B cell (primary cell): ENCODE results near the gene ETS1. TPM values are rescaled to one million over a fixed set of nuclear protein-coding genes. Genes with fewer than 3 reads are reported as not detected.

ENCODE experiments used
- ATAC-seq: fragments of 200-7000 bp; cut with Tn5 transposase; one replicate; pipeline ENCODE4 v1.10.0; 2021; ENCODE audit warnings: low read depth, mild to moderate bottlenecking, moderate number of reproducible peaks, moderate library complexity
- CTCF ChIA-PET: fragments of 350-600 bp; sonication (Branson Sonifier 250); formaldehyde crosslinking; loops from one replicate; lab custom pipeline; 2021; ENCODE audit warnings: antibody characterized with exemption, inconsistent platforms; lab: Charles Lee
- POLR2A ChIA-PET: fragments of 350-600 bp; sonication (Branson Sonifier 250); formaldehyde crosslinking; loops from one replicate; lab custom pipeline; 2021; ENCODE audit warnings: antibody characterized with exemption; lab: Charles Lee
- DNase-seq: peaks from one replicate; pipeline ENCODE4 v3.0.0; 2013
- H2AFZ ChIP-seq: 2 replicates; pipeline ENCODE4 v1.6.1; 2012; ENCODE audit warnings: mild to moderate bottlenecking, low read depth, low read length; ENCODE audit not compliant: insufficient read depth, poor library complexity, severe bottlenecking
- H3K27ac ChIP-seq, 2 donors: 1 replicate in 1 of 2; 2 replicates in 1 of 2; pipeline ENCODE4 v1.5.1; 2012 to 2013; ENCODE audit warnings: low read length in 2 of 2, mild to moderate bottlenecking in 2 of 2, moderate library complexity in 1 of 2
- H3K27me3 ChIP-seq, 4 experiments: fragments of 200-600 bp in 1 of 4; sonication (generic) in 1 of 4; replicated peaks in 1 of 4; 1 replicate in 2 of 4; 2 replicates in 2 of 4; pipeline versions ENCODE4 v1.6.1 to v1.7.0; 2013 to 2016; ENCODE audit warnings: low read length in 3 of 4, mild to moderate bottlenecking in 2 of 4, mixed read lengths in 1 of 4, moderate library complexity in 1 of 4; ENCODE audit not compliant: insufficient read depth in 4 of 4, control insufficient read depth in 3 of 4; ENCODE audit errors: control extremely low read depth in 1 of 4
- H3K36me3 ChIP-seq, 2 experiments: replicated peaks in 1 of 2; 1 replicate in 1 of 2; 2 replicates in 1 of 2; pipeline versions ENCODE4 v1.6.1 to v1.7.1; 2013; ENCODE audit warnings: low read length in 1 of 2; ENCODE audit not compliant: insufficient read depth in 2 of 2, control insufficient read depth in 1 of 2; ENCODE audit errors: control extremely low read depth in 1 of 2, extremely low read depth in 1 of 2
- H3K4me1 ChIP-seq, 2 donors: fragments of 200-600 bp in 1 of 2; sonication (generic) in 1 of 2; 1 replicate in 1 of 2; 2 replicates in 1 of 2; pipeline versions ENCODE4 v1.5.1 to v1.6.1; 2013 to 2017; ENCODE audit warnings: low read length in 2 of 2; ENCODE audit not compliant: control insufficient read depth in 2 of 2, insufficient read depth in 2 of 2
- H3K4me2 ChIP-seq: replicated peaks from 2 replicates; pipeline ENCODE3; 2012; ENCODE audit warnings: mild to moderate bottlenecking, low read depth, low read length; ENCODE audit not compliant: poor library complexity, severe bottlenecking
- H3K4me3 ChIP-seq, 5 experiments: fragments of 200-600 bp in 1 of 5; sonication (generic) in 1 of 5; 1 replicate in 3 of 5; 2 replicates in 2 of 5; pipeline versions ENCODE4 v1.5.1 to v1.7.0; 2011 to 2016; ENCODE audit warnings: low read length in 4 of 5, mild to moderate bottlenecking in 4 of 5, low read depth in 2 of 5, control low read depth in 1 of 5, moderate library complexity in 1 of 5; ENCODE audit not compliant: insufficient read depth in 1 of 5; ENCODE audit errors: control extremely low read depth in 1 of 5, extremely low read depth in 1 of 5
- H3K79me2 ChIP-seq: fragments of 200-600 bp; sonication (generic); one replicate; pipeline ENCODE4 v1.6.0; 2016; ENCODE audit warnings: low read length; ENCODE audit not compliant: control insufficient read depth, insufficient read depth
- H3K9ac ChIP-seq: fragments of 200-600 bp; sonication (generic); 2 replicates; pipeline ENCODE4 v1.6.1; 2017; ENCODE audit warnings: mild to moderate bottlenecking, low read length, moderate library complexity
- H3K9me3 ChIP-seq, 3 donors: one replicate each; pipeline versions ENCODE4 v1.6.1 to v1.7.1; 2013; ENCODE audit warnings: low read length in 2 of 3; ENCODE audit not compliant: control insufficient read depth in 2 of 3, insufficient read depth in 1 of 3; ENCODE audit errors: control extremely low read depth in 1 of 3
- H4K20me1 ChIP-seq: 2 replicates; pipeline ENCODE4 v1.6.0; 2012; ENCODE audit warnings: mild to moderate bottlenecking, low read length; ENCODE audit not compliant: insufficient read depth, control insufficient read depth, poor library complexity, severe bottlenecking
- H3K27ac Mint-ChIP-seq: one replicate; pipeline ENCODE4 v1.8.0; 2021; ENCODE audit warnings: mixed read lengths
- H3K27me3 Mint-ChIP-seq: one replicate; pipeline ENCODE4 v1.8.0; 2021; ENCODE audit warnings: mixed read lengths
- H3K4me1 Mint-ChIP-seq: one replicate; pipeline ENCODE4 v1.8.0; 2021; ENCODE audit warnings: mixed read lengths
- H3K4me3 Mint-ChIP-seq: one replicate; pipeline ENCODE4 v1.8.0; 2021; ENCODE audit warnings: mixed read lengths
- H3K9me3 Mint-ChIP-seq: one replicate; pipeline ENCODE4 v1.8.0; 2022; ENCODE audit warnings: mixed read lengths; ENCODE audit not compliant: insufficient read depth
- EZH2 ChIP-seq: IDR thresholded peaks from 2 replicates; pipeline ENCODE4 v1.6.1; 2012; ENCODE audit warnings: borderline replicate concordance, low read depth, mild to moderate bottlenecking, moderate library complexity, low read length; ENCODE audit not compliant: insufficient read depth, poor library complexity, severe bottlenecking
- WGBS: methylation state at CpG from one replicate; pipeline ENCODE4 v1.1.5; 2013; ENCODE audit warnings: missing lambda C conversion rate; ENCODE audit not compliant: insufficient coverage; 5-methylcytosine and 5-hydroxymethylcytosine counted together
- intact Hi-C: fragments of 100-400 bp; cut with micrococcal nuclease; formaldehyde crosslinking; loops from one replicate; pipeline ENCODE4 v1.10.0; 2022
- polyA plus RNA-seq: library from polyadenylated mRNA; depleted of rRNA; stranded (reverse); fragments of >200 nt; gene quantifications from 2 replicates; pipeline ENCODE4 v1.2.3, GENCODE V29; 2012
- total RNA-seq, 2 donors: library from RNA; stranded (reverse); fragments of 120-200 nt in 1 of 2; gene quantifications; 1 replicate in 1 of 2; 2 replicates in 1 of 2; pipeline versions ENCODE4 v1.2.3 to v1.2.4, GENCODE V29; 2013 to 2022
- TF ChIP-seq, protein P1 (sequence below): fragments of 200-600 bp; IDR thresholded peaks from one replicate; pipeline ENCODE4 v1.8.0; 2022; ENCODE audit warnings: antibody characterized with exemption, mild to moderate bottlenecking

Gene ETS1
- total and polyA plus RNA-seq, 2 donors (not counting 1 experiment from before 2014, with no cell fraction given) = 115 to 271 TPM

DNA sequence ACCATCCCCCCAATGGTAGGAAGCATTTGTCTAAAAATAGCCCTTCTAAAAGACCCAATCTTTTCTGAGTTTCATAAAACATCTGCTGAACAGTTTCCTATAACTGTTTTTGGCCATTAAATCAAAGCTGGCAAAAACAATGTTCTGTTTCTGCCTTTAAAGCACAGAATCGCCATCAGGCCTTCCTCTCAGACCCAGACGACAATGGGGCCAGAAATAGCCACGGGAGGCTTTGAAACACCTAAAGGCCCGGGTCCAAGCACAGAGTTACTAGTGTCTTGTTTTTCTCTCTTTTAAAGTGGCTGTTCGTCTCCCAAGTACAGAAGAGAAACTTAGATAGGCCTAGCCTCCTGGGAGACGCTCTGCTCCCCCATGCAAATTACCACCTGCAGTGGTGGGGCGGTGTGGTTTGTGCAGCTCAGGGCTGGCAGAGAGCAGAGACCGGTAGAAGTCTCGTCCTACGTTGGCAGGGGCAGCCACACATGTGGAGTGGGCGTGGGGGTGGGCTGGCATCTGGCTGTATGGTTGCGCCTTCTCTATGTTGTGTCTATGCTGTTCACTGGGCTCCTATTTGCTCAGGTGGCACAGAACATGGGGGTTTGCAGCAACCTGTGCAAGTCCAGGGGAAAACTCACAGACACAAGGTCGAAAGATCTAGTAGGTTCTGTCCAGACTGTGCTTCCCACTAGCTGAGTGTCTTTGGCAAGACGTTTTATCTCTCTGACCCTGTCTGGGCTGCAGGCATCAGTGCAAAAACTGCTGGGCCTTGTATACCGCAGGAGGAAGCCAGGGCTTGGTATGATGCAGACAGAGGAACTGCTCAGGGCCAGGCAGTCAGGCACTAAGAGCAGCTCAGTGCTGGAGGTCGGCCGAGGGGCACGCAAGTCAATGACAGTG, 23.6 kb upstream of the ETS1 start:
- ATAC-seq (peak; percentile 89), DNase-seq (peak; percentile 95)
- Histone ChIP-seq H3K9me3 (no peaks in the 10 kb centered on the region), H4K20me1 (no peaks in the 10 kb centered on the region), H3K27ac (peak overlapping the region; percentile 93 to 95), H2AFZ (peak overlapping the region; percentile 57), H3K4me1 (peaks cover 85 to 87% of the 10 kb centered on the region in 2 donors), H3K4me2 (peak overlapping the region; percentile 82), H3K36me3 (no peaks in the 10 kb centered on the region), H3K27me3 (no peaks in the 10 kb centered on the region), H3K79me2 (peaks cover 28% of the 10 kb centered on the region), H3K9ac (peak overlapping the region; percentile 58), H3K4me3 (peak overlapping the region in 3 of 5 experiments; percentile 20 to 61 (median 29))
- H3K4me1 Mint-ChIP-seq = peaks cover 89% of the 10 kb centered on the region
- ChIA-PET CTCF (interaction anchor here (0.6 to 17.0 kb wide), 17 partner anchors 9 to 439 kb away, joined by 3 to 625 read pairs (median 4); no protein-coding TSS in a partner anchor), POLR2A (interaction anchor here (0.6 to 13.8 kb wide), 18 partner anchors 12 to 321 kb away, joined by 3 to 305 read pairs (median 6); no protein-coding TSS in a partner anchor)
- peak overlapping the region; percentile 58 for H3K4me3 Mint-ChIP-seq
- under 1% methylated on average over 16 of the region's 18 CpGs for WGBS
- TF ChIP-seq, protein P1, sequence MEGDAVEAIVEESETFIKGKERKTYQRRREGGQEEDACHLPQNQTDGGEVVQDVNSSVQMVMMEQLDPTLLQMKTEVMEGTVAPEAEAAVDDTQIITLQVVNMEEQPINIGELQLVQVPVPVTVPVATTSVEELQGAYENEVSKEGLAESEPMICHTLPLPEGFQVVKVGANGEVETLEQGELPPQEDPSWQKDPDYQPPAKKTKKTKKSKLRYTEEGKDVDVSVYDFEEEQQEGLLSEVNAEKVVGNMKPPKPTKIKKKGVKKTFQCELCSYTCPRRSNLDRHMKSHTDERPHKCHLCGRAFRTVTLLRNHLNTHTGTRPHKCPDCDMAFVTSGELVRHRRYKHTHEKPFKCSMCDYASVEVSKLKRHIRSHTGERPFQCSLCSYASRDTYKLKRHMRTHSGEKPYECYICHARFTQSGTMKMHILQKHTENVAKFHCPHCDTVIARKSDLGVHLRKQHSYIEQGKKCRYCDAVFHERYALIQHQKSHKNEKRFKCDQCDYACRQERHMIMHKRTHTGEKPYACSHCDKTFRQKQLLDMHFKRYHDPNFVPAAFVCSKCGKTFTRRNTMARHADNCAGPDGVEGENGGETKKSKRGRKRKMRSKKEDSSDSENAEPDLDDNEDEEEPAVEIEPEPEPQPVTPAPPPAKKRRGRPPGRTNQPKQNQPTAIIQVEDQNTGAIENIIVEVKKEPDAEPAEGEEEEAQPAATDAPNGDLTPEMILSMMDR = no peak
- TF ChIP-seq EZH2 = no peak
- H3K27me3 Mint-ChIP-seq = no peaks in the 10 kb centered on the region
- H3K9me3 Mint-ChIP-seq = no peaks in the 10 kb centered on the region
- peak overlapping the region; percentile 93 for H3K27ac Mint-ChIP-seq
- intact Hi-C loops = loop anchor here (1.0 to 2.0 kb wide), 8 partner anchors 9 to 321 kb away; no protein-coding TSS in a partner anchor
